Measurements from ENCODE around the gene OR52E1.
"Not testable (repeated sequence)": the region's sequence is repeated elsewhere in the genome, so short reads cannot be mapped to it uniquely, and the experiment has no call there.

Gene OR52E1

GRCh38 chr11:5069272-5069671 lies at the start of gene OR52E1:
Gene OR52E1, plus strand, starts transcription at chr11:5069572.
- no peak for DNase-seq (ENCODE audit: low read depth in 3 of 3)

GRCh38 chr11:5021996-5022395 lies 47.4 kb upstream of the OR52E1 start:
- no peak for DNase-seq (ENCODE audit: low read depth in 3 of 3)

GRCh38 chr11:5036669-5037068 lies 32.7 kb upstream of the OR52E1 start:
- DNase-seq (ENCODE audit: low read depth in 3 of 3): no peak

GRCh38 chr11:5037926-5038325 lies 31.4 kb upstream of the OR52E1 start:
- DNase-seq (ENCODE audit: low read depth in 3 of 3): no peak

- no peak for DNase-seq (ENCODE audit: low read depth in 3 of 3)
Observed at GRCh38 chr11:5038341-5038740, 31.0 kb upstream of the OR52E1 start.

- no peak for DNase-seq (ENCODE audit: low read depth in 3 of 3)
Observed at GRCh38 chr11:5040876-5041275, 28.5 kb upstream of the OR52E1 start.

- DNase-seq (ENCODE audit: low read depth in 3 of 3): no peak
Observed at GRCh38 chr11:5042091-5042490, 27.3 kb upstream of the OR52E1 start.

- no peak for DNase-seq (ENCODE audit: low read depth in 3 of 3)
Observed at GRCh38 chr11:5043380-5043779, 26.0 kb upstream of the OR52E1 start.

GRCh38 chr11:5046226-5046625 lies 23.1 kb upstream of the OR52E1 start, which contains the start of gene OR52J3:
Gene OR52J3, plus strand, starts transcription at chr11:5046526. Its CDS starts 0 bp downstream, at chr11:5046526.
- DNase-seq (ENCODE audit: low read depth in 3 of 3): no peak

GRCh38 chr11:5046754-5047330 lies 22.5 kb upstream of the OR52E1 start:
- DNase-seq (ENCODE audit: low read depth in 3 of 3): no peak

GRCh38 chr11:5058679-5059078 lies 10.7 kb upstream of the OR52E1 start:
- not testable (repeated sequence) for DNase-seq (ENCODE audit: low read depth in 3 of 3)

- no peak for DNase-seq (ENCODE audit: low read depth in 3 of 3)
Observed at GRCh38 chr11:5059391-5059790, 10.0 kb upstream of the OR52E1 start, which contains the start of gene OR52E2. Gene OR52E2, minus strand, starts transcription at chr11:5059627. Its CDS starts 0 bp downstream, at chr11:5059627.

GRCh38 chr11:5065027-5065426 lies 4.3 kb upstream of the OR52E1 start:
- DNase-seq (ENCODE audit: low read depth in 3 of 3): no peak

GRCh38 chr11:5071799-5072198 lies 2.4 kb downstream of the OR52E1 start:
- DNase-seq (ENCODE audit: low read depth in 3 of 3): no peak

- DNase-seq (ENCODE audit: low read depth in 3 of 3): no peak
Observed at GRCh38 chr11:5081405-5081804, 12.0 kb downstream of the OR52E1 start.

GRCh38 chr11:5083602-5084001 lies 14.2 kb downstream of the OR52E1 start:
- DNase-seq (ENCODE audit: low read depth in 3 of 3): no peak

GRCh38 chr11:5088556-5088955 lies 19.2 kb downstream of the OR52E1 start:
- DNase-seq (ENCODE audit: low read depth in 3 of 3): no peak

GRCh38 chr11:5090668-5091067 lies 21.3 kb downstream of the OR52E1 start:
- DNase-seq (ENCODE audit: low read depth in 3 of 3): no peak

- no peak for DNase-seq (ENCODE audit: low read depth in 3 of 3)
Observed at GRCh38 chr11:5092821-5093585, 23.6 kb downstream of the OR52E1 start.

- no peak for DNase-seq (ENCODE audit: low read depth in 3 of 3)
Observed at GRCh38 chr11:5096011-5096410, 26.6 kb downstream of the OR52E1 start.

GRCh38 chr11:5102246-5102645 lies 32.9 kb downstream of the OR52E1 start:
- DNase-seq (ENCODE audit: low read depth in 3 of 3): no peak

- DNase-seq (ENCODE audit: low read depth in 3 of 3): no peak
Observed at GRCh38 chr11:5103066-5103465, 33.7 kb downstream of the OR52E1 start.

GRCh38 chr11:5107285-5107684 lies 37.9 kb downstream of the OR52E1 start:
- DNase-seq (ENCODE audit: low read depth in 3 of 3): no peak

Measured in stimulated activated CD4-positive, alpha-beta T cell treated with anti-CD3 and anti-CD28 coated beads, TNF-alpha, amount 100 ng/mL, for 48 hours (primary cell).